Skin epidermis (tissue), 12 donors: ENCODE data around the gene FTH1.
"Not testable (repeated sequence)": the region's sequence is repeated elsewhere in the genome, so short reads cannot be mapped to it uniquely, and the experiment has no call there.

Experiments used
- H3K27ac ChIP-seq, 21 experiments: fragments of 200-600 bp; sonication (generic) in 11 of 21; one replicate each; pipeline ENCODE4 v1.5.0; 2020; ENCODE audit warnings: mild to moderate bottlenecking in 3 of 21, inconsistent platforms in 2 of 21, moderate library complexity in 2 of 21
- H3K4me3 ChIP-seq, 7 experiments: fragments of 200-600 bp; sonication (generic) in 2 of 7; one replicate each; pipeline ENCODE4 v1.5.0; 2020; ENCODE audit warnings: inconsistent platforms in 2 of 7, mild to moderate bottlenecking in 2 of 7, moderate library complexity in 1 of 7

FTH1 gene

DNA sequence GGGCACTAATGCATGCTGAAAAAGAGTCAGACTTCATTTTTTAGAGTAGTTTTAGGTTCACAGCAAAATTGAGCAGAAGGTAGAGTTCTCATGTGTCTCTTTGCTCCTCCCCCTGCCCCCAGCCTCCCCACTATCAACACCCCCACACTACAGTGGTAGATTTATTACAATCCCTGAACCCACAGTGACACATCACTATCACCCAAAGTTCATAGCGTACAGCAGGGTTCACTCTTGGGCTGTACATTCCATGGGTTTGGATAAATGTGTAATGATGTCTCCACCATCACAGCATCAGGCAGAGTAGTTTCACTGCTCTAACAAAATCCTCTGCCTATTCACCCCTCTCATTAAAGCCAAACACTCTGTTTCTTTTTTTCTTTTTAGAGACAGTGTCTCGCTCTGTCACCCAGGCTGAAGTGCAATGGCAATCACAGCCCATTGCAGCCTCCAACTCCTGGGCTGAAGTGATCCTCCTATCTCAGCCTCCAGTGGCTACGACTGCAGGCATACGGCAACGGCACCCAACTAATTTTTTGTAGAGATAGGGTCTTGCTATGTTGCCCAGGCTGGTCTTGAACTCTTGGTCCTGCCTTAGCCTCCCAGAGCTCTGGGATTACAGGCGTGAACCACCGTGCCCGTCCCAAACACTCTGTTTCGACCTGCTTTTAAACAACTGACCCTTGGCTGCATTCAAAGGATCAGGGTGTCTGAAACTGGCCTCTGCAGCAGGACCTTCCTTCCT, 13.2 kb downstream of the FTH1 start:
- Histone ChIP-seq H3K27ac (peak overlapping the region in 19 of 21 experiments; percentile 61 to 89 (median 82)), H3K4me3 (no peak overlapping the region)

DNA sequence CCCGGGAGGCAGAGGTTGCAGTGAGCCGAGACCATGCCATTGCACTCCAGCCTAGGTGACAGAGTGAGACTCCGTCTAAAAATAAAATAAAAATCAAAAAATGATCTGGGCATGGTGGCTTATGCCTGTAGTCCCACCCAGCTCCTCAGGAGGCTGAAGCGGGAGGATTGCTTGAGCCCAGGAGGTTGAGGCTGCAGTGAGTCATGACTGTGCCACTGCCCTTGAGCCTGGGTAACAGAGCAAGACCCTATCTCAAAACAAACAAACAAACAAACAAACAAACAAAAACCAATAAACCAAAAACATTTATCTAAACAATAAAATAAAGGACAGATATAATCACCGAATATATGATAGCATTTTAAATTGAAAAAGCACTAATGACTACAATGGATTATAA, 13.8 kb downstream of the FTH1 start:
- not testable (repeated sequence) for H3K4me3 ChIP-seq, H3K27ac ChIP-seq

DNA sequence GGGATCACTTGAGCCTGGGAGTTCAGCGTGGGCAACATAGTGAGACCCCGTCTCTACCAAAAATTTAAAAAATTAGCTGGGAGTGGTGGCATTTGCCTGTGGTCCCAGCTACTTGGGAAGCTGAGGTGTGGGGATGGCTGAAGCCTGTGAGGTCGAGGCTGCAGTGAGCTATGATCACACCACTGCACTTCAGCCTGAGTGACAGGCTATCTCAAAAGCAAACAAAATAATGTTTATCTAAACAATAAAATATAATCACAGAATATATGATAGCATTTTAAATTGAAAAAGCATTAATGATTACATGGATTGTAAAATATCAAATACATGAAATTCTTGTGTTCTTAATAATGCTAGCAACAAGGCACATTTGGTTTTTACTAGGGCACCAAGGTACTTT, 14.6 kb downstream of the FTH1 start:
- no peak overlapping the region for H3K27ac ChIP-seq
- no peak overlapping the region for H3K4me3 ChIP-seq

DNA sequence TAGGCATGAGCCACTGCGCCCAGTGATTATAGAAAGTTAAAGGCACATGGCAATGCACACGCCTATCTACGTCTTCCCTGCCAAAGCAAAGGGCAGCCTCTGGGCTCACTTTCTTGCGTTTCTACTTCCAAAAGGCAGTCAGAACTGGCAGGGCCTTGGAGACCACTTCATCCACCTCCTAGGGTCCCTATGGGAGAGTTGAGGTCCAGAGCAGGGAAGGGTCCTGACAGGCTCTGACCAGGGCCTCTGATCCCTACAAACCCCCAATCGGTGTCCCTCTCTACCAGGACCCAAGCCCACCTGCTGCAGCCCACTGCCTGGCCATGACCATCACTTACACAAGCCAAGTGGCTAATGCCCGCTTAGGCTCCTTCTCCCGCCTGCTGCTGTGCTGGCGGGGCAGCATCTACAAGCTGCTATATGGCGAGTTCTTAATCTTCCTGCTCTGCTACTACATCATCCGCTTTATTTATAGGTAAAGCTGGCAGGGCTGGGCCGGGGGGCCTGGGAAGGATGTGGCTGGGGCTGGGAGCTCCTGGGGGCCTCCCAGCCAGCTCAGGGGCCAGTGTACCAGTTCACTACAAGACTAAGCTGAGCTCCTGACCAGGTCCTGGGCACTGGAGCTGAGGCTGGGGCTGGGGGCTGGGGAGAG, 15.8 kb downstream of the FTH1 start:
- no peak overlapping the region for H3K27ac ChIP-seq

DNA sequence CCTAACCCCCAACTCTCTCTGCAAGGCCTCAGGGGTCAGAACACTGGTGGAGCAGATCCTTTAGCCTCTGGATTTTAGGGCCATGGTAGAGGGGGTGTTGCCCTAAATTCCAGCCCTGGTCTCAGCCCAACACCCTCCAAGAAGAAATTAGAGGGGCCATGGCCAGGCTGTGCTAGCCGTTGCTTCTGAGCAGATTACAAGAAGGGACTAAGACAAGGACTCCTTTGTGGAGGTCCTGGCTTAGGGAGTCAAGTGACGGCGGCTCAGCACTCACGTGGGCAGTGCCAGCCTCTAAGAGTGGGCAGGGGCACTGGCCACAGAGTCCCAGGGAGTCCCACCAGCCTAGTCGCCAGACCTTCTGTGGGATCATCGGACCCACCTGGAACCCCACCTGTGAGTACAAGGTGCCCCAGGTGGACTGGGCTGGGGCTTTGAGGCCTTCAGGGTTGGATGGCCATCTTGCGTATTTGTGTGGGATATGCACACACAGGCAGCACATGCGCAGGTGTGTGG, 17.3 kb downstream of the FTH1 start, which contains the start of gene BEST1:
Gene BEST1, plus strand, starts transcription at position 317 of the 513 bp plus-strand sequence. CDS start 1,456 bp downstream, outside the sequence.
- peak within 1 kb of the TSS in 2 of 21 experiments; percentile 21 to 65 for H3K27ac ChIP-seq
- H3K4me3 ChIP-seq = no peak within 1 kb of the TSS

More for the DNA sequence above, 15.8 kb downstream of the FTH1 start:
- H3K4me3 ChIP-seq = no peak overlapping the region

DNA sequence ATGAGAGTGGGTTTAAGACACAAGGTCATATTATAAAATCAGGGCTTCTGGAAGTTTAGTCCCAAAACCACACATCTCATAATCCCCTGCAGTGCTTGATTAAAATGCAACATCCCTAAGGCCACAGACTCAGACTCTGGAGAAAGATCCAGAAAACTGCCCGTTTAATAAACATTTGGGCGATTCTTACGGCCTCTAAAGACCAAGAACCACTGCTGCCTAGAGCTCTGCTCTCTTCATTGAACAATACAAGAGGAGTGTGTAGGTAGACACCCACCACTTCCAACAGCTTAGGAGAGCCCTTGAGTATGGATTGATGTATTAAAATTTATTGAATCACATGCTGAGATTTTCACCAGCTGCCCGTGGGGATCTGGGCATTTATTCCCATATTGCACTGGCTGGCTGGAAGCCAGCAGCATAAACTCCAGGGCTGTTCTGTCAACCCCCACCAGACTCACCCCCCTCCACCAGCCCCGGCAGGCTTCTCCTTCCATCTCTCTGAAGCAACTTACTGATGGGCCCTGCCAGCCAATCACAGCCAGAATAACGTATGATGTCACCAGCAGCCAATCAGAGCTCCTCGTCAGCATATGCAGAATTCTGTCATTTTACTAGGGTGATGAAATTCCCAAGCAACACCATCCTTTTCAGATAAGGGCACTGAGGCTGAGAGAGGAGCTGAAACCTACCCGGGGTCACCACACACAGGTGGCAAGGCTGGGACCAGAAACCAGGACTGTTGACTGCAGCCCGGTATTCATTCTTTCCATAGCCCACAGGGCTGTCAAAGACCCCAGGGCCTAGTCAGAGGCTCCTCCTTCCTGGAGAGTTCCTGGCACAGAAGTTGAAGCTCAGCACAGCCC, 18.0 kb downstream of the FTH1 start:
- no peak overlapping the region for H3K4me3 ChIP-seq
- peak overlapping the region in 2 of 21 experiments; percentile 21 to 65 for H3K27ac ChIP-seq

DNA sequence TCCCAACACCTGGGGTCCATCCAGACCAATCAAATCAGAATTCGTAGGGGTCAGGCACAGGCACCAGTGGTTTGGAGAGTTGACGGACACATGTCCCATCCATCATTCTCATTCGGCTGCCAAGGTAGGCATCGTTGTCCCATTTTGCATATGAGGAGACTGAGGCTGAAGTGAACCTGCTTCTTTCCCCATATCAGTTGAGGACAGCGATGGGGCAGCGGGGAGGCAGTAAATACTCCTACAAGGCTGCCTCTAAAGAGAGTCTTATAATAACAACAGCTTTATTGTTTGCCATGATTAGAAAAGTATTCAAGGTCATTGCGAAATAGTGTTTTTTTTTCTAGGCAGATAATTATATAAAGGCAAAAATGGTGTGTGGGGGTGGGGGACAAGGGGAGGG, 18.9 kb downstream of the FTH1 start:
- Histone ChIP-seq H3K27ac (no peak overlapping the region), H3K4me3 (no peak overlapping the region)

DNA sequence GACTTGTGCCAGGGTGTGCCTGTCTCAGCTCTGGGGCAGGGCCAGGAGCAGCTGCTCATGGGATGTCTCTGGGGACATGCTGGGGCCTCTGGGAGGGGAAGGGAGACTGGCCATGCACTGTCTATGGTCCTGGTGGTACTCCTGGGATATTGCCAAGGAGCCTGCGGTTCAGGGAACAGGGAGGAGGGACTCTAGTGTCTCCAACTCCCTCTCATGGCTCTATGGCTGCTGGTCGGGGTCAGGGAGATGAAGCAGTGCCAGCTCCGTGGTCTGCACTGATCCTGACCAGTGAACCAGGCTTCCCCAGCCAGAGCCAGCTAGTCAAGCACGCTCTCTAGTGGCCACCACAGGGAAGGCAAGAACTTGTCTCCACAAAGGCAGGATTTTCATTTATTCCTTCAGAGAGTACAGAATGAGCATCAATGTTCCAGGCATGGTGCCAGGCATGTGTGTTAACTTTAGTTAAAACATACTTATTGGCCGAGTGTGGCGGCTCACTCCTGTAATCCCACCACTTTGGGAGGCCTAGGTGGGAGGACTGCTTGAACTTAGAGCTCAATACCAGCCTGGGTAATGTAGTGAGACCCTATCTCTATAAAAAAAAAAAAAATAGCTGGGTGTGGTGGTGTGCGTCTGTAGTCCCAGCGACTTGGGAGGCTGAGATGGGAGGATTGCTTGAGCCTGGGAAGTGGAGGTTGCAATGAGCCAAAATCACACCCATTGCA, 19.8 kb downstream of the FTH1 start:
- H3K4me3 ChIP-seq = no peak overlapping the region
- H3K27ac ChIP-seq = no peak overlapping the region

DNA sequence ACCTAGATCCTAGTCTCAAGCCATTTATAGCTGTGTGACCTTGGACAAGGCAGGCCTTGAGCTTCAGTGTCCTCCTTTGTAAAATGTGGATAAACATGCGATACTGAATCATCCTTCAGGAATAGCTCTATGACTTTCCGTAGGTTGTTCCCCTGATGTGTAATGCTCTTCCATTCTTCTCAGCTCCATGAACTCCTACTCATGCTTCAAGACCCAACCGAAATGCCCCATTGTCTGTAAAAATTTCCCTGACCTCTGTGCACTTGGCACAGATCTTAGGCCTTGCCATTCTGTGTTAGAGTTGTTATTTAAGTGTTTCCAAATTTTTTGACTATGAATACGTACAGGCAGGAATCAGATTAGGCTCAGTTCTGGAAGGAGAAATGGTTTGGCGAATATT, 20.5 kb downstream of the FTH1 start:
- Histone ChIP-seq H3K27ac (no peak overlapping the region), H3K4me3 (no peak overlapping the region)

DNA sequence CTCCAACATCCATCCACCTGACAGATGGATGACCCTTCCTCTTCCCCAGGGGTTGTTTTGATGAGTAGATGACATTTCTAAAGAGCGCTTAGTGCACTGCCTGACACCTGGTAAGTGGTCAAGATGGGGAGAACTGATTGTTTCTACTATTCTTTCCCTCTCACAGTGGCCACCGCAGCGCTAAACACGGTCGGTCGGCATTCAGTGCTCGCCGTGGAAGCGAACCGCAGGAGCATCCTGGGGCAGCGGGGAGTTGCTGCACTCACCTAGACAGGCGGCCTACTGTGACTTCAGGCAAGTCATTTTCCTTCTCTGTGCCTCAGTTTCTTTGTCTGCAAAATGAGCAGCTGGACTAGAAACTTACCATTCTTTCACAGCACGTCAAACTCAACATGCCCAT, 22.2 kb downstream of the FTH1 start:
- H3K4me3 ChIP-seq = no peak overlapping the region

DNA sequence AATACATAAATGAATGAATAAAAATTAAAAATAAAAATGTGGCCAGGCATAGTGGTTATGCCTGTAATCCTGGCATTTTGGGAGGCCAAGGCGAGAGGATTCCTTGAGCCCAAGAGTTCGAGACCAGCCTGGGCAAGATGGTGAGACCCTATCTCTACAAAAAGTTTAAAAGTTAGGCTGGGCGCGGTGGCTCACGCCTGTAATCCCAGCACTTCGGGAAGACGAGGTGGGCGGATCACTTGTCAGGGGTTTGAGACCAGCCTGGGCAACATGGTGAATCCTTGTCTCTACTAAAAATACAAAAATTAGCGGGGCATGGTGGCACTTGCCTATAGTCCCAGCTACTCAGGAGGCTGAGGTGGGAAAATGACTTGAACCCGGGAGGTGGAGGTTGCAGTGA, 27.0 kb downstream of the FTH1 start:
- H3K4me3 ChIP-seq = no peak overlapping the region
- no peak overlapping the region for H3K27ac ChIP-seq

More for the DNA sequence above, 22.2 kb downstream of the FTH1 start:
- H3K27ac ChIP-seq = no peak overlapping the region

DNA sequence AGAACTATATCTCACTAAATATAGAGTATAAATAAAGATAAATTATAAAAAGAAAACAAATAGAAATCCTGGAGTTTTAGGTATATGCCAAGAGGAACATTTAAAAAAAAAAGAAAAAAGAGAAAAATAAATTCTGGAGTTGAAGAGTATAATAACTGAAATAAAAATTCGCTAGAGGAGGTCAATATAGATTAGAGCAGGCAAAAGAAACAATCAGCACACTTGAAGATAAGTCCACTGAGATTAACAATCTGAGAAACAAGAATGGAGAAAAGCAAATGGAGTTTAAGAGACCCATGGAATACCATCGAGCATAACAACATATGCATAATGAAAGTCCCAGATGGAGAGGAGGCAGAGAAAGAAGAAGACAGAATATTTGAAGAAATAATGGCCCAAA, 31.6 kb downstream of the FTH1 start:
- Histone ChIP-seq H3K27ac (no peak overlapping the region), H3K4me3 (no peak overlapping the region)

DNA sequence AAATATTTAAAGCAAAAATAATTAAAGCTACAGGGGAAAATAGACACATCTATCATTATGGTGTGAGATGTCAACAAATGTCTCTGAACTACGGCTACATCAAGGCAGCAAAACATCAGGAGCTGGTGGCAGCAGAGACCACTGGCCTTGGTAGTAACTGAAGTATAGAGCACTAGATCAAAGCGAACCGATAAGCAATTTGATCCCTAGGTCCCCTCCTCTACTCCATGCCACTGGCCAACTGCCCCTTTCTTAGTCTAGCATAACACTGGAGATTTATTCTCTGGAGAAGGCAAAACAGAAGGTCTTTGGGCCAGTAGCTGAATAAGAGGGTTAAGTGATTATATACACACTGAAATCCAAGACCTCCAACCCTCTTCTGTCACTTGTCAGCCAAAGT, 36.5 kb downstream of the FTH1 start:
- no peak overlapping the region for H3K4me3 ChIP-seq
- no peak overlapping the region for H3K27ac ChIP-seq

DNA sequence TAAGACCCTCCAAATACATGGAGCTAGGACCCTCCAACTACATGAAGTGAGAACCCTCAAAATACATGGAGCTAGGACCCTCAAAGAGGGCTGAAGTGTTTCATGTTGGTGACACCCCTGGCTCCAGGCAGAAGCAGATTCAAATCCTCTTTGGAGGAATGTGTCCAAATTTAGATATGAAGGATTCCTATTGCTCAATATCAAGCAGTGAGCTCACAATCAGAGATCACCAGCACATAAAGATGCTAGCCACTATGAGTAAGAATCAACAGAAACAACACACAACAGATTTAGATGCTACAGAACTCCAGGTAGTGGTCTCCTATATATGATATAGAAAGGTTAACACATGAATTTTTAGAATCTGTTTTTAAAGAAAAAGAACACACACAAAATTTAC, 38.8 kb downstream of the FTH1 start:
- no peak overlapping the region for H3K4me3 ChIP-seq

DNA sequence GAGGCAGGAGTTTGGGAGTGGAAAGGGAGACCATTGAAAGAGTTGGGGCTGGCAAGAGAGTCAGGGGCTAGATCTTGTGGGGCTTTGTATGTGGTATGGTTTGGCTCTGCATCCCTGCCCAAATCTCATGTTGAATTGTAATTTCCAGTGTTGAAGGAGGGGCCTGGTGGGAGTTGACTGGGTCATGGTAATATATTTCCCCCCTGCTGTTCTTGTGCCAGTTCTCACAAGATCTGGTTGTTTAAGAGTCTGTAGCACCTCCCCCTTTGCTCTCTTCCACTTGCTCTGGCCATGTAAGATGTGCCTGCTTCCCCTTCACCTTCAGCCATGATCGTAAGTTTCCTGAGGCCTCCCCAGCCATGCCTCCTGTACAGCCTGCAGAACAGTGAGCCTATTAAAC, 39.9 kb downstream of the FTH1 start:
- Histone ChIP-seq H3K4me3 (no peak overlapping the region), H3K27ac (no peak overlapping the region)

More for the DNA sequence above, 38.8 kb downstream of the FTH1 start:
- H3K27ac ChIP-seq = no peak overlapping the region

DNA sequence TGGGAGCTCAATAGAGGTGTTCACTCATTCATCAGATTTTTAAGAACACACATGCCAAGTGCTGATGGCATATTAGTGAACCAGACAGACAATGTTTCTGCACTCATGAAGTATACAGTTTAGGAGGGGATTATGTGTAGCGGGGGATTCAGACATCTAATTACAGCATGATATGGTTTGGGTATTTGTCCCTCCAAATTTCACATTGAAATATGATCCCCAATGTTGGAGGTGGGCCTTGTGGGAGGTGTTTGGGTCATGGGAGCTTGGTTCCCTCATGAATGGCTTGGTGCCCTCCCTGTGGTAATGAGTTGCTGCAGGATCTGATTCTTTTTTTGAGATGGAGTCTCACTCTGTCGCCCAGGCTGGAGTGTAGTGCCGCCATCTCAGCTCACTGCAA, 41.2 kb downstream of the FTH1 start:
- H3K27ac ChIP-seq = no peak overlapping the region

DNA sequence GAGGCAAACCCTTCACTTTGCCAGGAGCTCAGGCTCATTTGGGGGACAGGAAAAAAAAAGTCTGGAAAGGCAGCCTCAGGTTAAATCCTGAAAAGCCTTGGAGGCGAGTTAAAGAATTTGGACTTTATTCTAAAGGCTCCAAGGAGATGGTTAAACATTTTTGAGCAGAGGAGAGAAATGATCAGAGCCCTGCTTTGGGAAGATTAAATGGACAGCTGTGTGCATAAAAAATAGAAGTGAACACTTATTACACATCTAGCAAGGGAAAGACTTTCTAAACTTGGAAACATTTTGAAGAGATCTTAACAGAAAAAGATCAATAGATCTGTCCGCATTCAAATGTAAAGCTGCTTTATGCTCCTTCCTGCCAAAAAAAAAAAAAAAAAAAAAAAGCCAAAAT, 41.7 kb downstream of the FTH1 start:
- no peak overlapping the region for H3K27ac ChIP-seq

More for the DNA sequence above, 41.2 kb downstream of the FTH1 start:
- H3K4me3 ChIP-seq = no peak overlapping the region

DNA sequence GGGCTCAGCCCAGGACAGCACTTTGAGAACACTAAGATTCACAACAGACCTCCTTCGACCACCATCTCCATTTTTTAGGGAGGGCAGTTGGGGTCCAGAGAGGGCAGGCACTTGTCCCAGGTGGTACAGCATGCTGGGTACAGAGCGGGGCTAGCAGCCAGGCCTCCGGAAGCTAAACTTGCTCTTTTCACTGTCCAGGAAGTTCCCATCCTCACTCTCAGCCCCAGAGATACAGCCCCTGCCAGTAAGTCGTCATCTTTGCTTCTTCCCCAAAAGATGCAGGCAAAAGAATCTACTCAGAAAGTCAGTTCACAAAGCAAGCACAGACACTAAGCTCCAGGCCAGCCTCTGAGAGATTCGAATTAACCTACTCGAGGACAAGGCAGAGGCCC, 43.4 kb downstream of the FTH1 start:
- Histone ChIP-seq H3K4me3 (no peak overlapping the region), H3K27ac (peak overlapping the region in 20 of 21 experiments; percentile 31 to 97 (median 80))

More for the DNA sequence above, 41.7 kb downstream of the FTH1 start:
- H3K4me3 ChIP-seq = no peak overlapping the region
